ENCODE data around the gene FOXQ1.
A peak's percentile ranks its signal among the peaks of the same experiment; 100 is the strongest.

FOXQ1 gene

GRCh38 chr6:1328129-1328800, 16.4 kb downstream of the FOXQ1 start:
- no peak for DNase-seq (ENCODE audit: low read depth)
- TF ChIP-seq CTCF (conservative IDR thresholded peaks at IDR 0.05; ENCODE audit: low read length): no peak
- H3K4me3 ChIP-seq (ENCODE audit: low read length): no peak overlapping the region

GRCh38 chr6:1329708-1330107, 17.8 kb downstream of the FOXQ1 start:
- no peak for DNase-seq (ENCODE audit: low read depth)
- TF ChIP-seq CTCF (conservative IDR thresholded peaks at IDR 0.05; ENCODE audit: low read length): no peak
- H3K4me3 ChIP-seq (ENCODE audit: low read length): no peak overlapping the region

GRCh38 chr6:1334684-1335083, 22.8 kb downstream of the FOXQ1 start:
- no peak overlapping the region for H3K4me3 ChIP-seq (ENCODE audit: low read length)
- no peak for TF ChIP-seq CTCF (conservative IDR thresholded peaks at IDR 0.05; ENCODE audit: low read length)
- no peak for DNase-seq (ENCODE audit: low read depth)

GRCh38 chr6:1335367-1336037, 23.6 kb downstream of the FOXQ1 start:
- peak; percentile 91 for DNase-seq (ENCODE audit: low read depth)
- H3K4me3 ChIP-seq (ENCODE audit: low read length): no peak overlapping the region
- no peak for TF ChIP-seq CTCF (conservative IDR thresholded peaks at IDR 0.05; ENCODE audit: low read length)

- DNase-seq (ENCODE audit: low read depth): no peak
Measured at GRCh38 chr6:1336246-1336843, 24.4 kb downstream of the FOXQ1 start.

GRCh38 chr6:1337791-1338190, 25.9 kb downstream of the FOXQ1 start:
- H3K4me3 ChIP-seq (ENCODE audit: low read length): no peak overlapping the region
- TF ChIP-seq CTCF (conservative IDR thresholded peaks at IDR 0.05; ENCODE audit: low read length): no peak
- peak; percentile 71 for DNase-seq (ENCODE audit: low read depth)

More at GRCh38 chr6:1336246-1336843, 24.4 kb downstream of the FOXQ1 start:
- TF ChIP-seq CTCF (conservative IDR thresholded peaks at IDR 0.05; ENCODE audit: low read length): peak; percentile 33
- H3K4me3 ChIP-seq (ENCODE audit: low read length): no peak overlapping the region

GRCh38 chr6:1346101-1346500, 34.2 kb downstream of the FOXQ1 start:
- no peak for TF ChIP-seq CTCF (conservative IDR thresholded peaks at IDR 0.05; ENCODE audit: low read length)
- no peak overlapping the region for H3K4me3 ChIP-seq (ENCODE audit: low read length)
- DNase-seq (ENCODE audit: low read depth): no peak

Data from AG10803 (cell line).